Measurements from ENCODE around the gene KCTD5. TPM values are rescaled to one million over a fixed set of nuclear protein-coding genes. Genes with fewer than 3 reads are reported as not detected.
"Not testable (repeated sequence)": the region's sequence is repeated elsewhere in the genome, so short reads cannot be mapped to it uniquely, and the experiment has no call there.

Gene KCTD5
- total RNA-seq, 1 experiment from 2014 or later = 36.7 TPM

DNA sequence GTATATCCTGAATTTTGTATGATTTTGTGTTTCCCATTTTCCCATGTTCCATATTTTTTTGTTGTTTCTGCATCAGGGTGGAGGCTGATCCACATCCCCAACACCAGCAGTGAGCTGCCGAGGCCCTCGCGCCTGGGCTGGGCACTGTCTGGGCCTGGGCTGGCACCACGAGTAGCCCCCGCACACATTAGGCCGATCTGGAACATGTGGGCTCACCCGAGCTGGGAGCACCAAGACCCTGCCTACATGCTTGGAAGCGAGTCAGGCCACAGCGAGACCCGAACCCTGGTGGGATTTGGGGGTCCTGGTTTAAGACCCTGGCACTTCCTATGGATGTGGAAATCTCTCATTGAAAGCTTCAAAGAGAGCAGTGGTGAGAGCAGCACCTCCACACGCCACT, 8.5 kb downstream of the KCTD5 start:
- CTCF ChIA-PET = no interaction called here
- no peak for DNase-seq
- no peak for TF ChIP-seq CTCF (IDR thresholded peaks at IDR 0.05; ENCODE audit: unreplicated experiment)
- Mint-ChIP-seq H3K4me3 (ENCODE audit: low read depth, unreplicated experiment) (no peak overlapping the region), H3K4me1 (ENCODE audit: low read depth, unreplicated experiment) (no peaks in the 10 kb centered on the region), H3K27ac (ENCODE audit: unreplicated experiment) (no peak overlapping the region), H3K27me3 (ENCODE audit: unreplicated experiment) (no peaks in the 10 kb centered on the region), H3K9me3 (ENCODE audit: low read depth, unreplicated experiment) (no peaks in the 10 kb centered on the region), H3K36me3 (ENCODE audit: insufficient read depth, unreplicated experiment) (peaks cover 5% of the 10 kb centered on the region)
- intact Hi-C loops (cut with micrococcal nuclease; ENCODE audit: unreplicated experiment) = no loop called here
- BruUV-seq (replicated peaks) = no TSS peak

DNA sequence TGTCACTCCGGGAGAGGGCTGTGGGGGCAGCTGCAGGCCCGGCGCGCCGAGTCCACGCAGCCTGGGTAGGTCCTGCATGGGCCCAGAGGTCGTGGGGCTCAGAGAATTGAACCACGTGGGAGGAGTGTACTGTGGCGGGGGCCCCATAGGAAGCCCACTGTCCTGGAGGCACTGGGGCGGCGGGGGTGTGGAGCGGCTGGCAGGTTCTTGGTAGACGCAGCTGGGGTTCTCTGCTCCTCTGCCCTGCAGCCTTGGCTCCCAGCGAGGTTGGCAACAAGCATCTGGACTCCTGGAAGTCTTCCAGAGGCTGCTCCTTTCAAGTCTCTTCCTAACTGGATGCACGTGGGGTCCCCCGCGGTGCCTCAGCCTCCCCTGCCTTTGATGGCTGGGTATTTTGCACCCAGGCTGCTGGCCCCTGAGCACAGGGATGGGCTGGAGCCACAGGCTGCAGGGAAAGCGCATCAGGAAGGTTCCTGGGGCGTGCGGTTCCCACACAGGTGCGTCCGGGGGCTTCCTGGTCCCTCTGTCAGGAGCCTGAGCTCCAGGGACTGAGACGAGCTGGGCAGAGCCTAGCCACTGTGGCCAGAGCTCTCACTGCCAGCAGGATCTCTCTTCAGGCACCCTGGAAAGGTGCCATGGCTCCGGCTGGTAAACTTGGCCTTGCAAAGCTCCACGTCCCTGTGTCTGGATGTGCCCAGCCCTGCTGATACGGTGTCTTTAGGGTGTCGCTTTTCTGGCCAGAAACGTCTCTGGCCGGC, 9.3 kb downstream of the KCTD5 start:
- H3K36me3 Mint-ChIP-seq (ENCODE audit: insufficient read depth, unreplicated experiment) = peaks cover 6% of the 10 kb centered on the region
- no peak for DNase-seq
- no peaks in the 10 kb centered on the region for H3K4me1 Mint-ChIP-seq (ENCODE audit: low read depth, unreplicated experiment)
- H3K27me3 Mint-ChIP-seq (ENCODE audit: unreplicated experiment) = no peaks in the 10 kb centered on the region
- no peak overlapping the region for H3K4me3 Mint-ChIP-seq (ENCODE audit: low read depth, unreplicated experiment)
- TF ChIP-seq CTCF (IDR thresholded peaks at IDR 0.05; ENCODE audit: unreplicated experiment) = no peak
- H3K9me3 Mint-ChIP-seq (ENCODE audit: low read depth, unreplicated experiment) = no peaks in the 10 kb centered on the region
- no peak overlapping the region for H3K27ac Mint-ChIP-seq (ENCODE audit: unreplicated experiment)
- BruUV-seq (replicated peaks) = no TSS peak
- CTCF ChIA-PET = no interaction called here
- intact Hi-C loops (cut with micrococcal nuclease; ENCODE audit: unreplicated experiment) = no loop called here

DNA sequence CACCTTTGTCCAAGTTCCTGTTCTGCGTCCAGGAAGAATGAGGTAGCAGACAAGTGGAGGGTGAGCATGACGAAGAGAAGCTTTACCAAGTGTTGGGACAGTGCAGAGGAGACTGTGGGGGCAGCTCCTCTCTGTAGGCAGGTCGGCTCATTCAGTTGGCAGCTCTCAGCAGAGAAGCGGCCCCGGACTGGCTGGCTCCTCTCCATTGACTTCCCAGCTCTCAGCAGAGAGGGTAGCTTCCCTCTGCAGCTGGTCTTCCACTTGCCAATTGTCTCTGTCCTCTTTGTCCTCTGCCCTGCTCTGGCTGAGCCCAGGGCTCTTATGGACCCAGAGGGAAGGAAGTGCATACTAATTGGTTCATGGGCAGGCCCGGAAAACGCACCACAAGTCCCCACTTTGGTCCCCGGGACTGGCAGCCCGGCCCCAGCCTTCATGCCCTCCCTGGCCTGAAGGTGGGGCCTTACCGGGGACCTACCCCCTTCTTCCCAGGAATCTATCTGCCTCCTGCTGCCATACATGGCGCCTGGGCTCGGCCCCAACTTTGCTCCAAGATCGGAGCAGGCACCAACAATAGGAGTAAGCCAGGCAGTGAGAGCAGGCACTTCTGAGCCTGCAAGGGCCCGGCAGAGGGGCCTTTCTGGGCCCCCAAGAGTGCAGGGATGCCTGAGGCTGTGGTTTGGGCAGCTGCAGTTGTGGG, 10.1 kb downstream of the KCTD5 start:
- CTCF ChIA-PET = no interaction called here
- peaks cover 11% of the 10 kb centered on the region for H3K36me3 Mint-ChIP-seq (ENCODE audit: insufficient read depth, unreplicated experiment)

DNA sequence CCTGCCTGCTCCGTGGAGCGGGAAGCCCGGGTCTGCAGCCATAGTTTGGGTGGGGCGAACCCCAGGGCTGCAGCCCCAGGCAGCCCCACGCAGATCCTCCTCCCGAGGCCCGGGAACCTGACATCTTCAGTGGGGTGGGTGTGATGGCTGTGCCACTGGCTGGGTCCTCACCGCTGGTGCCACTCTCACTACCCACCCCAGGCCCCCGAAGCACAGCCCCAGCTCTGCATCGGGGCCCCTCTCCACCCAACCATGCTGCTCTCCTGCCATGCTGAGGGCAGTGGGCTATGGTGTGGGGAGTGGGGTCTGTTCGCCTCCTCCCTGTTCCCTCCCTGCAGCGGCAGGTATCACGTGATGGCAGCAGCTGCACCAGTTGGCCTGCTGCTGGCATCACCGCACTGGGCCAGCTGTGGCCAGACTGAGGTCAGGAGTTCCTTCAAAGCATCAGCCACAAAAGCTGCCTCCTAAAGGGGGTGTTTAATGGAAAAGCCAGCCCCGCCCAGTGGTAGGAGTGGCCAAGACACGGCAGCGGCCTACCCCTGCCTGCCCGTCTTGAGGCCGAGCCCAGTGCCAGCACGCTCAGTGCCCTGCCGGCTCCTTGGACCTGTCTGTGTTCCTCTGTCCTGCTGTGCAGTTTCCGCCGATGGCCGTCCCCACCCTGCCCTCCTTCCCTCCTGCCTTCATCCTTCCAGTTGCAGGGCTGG, 10.8 kb downstream of the KCTD5 start:
- no peaks in the 10 kb centered on the region for H3K27me3 Mint-ChIP-seq (ENCODE audit: unreplicated experiment)
- H3K27ac Mint-ChIP-seq (ENCODE audit: unreplicated experiment) = no peak overlapping the region
- no peak for DNase-seq
- no peak overlapping the region for H3K4me3 Mint-ChIP-seq (ENCODE audit: low read depth, unreplicated experiment)
- no peaks in the 10 kb centered on the region for H3K4me1 Mint-ChIP-seq (ENCODE audit: low read depth, unreplicated experiment)
- no TSS peak for BruUV-seq (replicated peaks)
- intact Hi-C loops (cut with micrococcal nuclease; ENCODE audit: unreplicated experiment) = no loop called here
- TF ChIP-seq CTCF (IDR thresholded peaks at IDR 0.05; ENCODE audit: unreplicated experiment) = no peak
- H3K36me3 Mint-ChIP-seq (ENCODE audit: insufficient read depth, unreplicated experiment) = peaks cover 18% of the 10 kb centered on the region
- no peaks in the 10 kb centered on the region for H3K9me3 Mint-ChIP-seq (ENCODE audit: low read depth, unreplicated experiment)
- CTCF ChIA-PET = no interaction called here

More for the DNA sequence above, 10.1 kb downstream of the KCTD5 start:
- Mint-ChIP-seq H3K27me3 (ENCODE audit: unreplicated experiment) (no peaks in the 10 kb centered on the region), H3K27ac (ENCODE audit: unreplicated experiment) (no peak overlapping the region), H3K4me3 (ENCODE audit: low read depth, unreplicated experiment) (no peak overlapping the region), H3K9me3 (ENCODE audit: low read depth, unreplicated experiment) (no peaks in the 10 kb centered on the region), H3K4me1 (ENCODE audit: low read depth, unreplicated experiment) (no peaks in the 10 kb centered on the region)
- intact Hi-C loops (cut with micrococcal nuclease; ENCODE audit: unreplicated experiment) = no loop called here
- no peak for TF ChIP-seq CTCF (IDR thresholded peaks at IDR 0.05; ENCODE audit: unreplicated experiment)
- DNase-seq = no peak
- no TSS peak for BruUV-seq (replicated peaks)

DNA sequence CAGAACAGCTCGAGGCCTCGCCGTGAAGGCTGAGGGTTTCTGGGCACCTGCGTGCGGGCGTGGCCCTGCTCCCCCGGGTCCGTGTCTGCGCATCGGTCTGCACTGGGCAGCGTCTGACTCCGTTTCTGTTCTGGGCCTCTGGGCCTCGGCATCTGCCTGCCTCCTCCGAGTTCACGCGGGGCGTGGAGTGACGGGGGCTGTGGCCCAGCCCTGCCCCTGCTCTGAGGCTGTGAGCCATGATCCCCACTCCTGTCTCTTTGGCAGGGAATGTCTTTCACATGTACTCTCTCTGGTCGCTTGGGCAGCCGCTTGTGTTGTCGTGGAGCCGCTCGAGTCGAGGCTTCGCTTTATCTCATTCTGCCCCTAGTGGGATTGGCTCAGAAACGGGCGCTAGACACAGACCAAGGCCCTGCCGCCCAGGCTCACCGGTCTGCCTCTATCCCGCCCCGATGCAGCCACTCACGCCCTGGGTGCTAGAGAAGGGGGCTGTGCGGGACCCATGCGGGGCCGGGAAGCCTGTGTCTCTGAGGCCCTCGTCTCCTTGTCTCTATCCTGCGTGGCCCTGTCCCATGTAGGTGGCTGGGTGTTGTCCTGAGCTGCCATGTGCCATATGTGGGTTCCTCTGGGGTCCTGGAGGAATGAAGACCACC, 14.4 kb downstream of the KCTD5 start:
- H3K9me3 Mint-ChIP-seq (ENCODE audit: low read depth, unreplicated experiment); H3K27me3 Mint-ChIP-seq (ENCODE audit: unreplicated experiment); intact Hi-C loops (cut with micrococcal nuclease; ENCODE audit: unreplicated experiment); H3K27ac Mint-ChIP-seq (ENCODE audit: unreplicated experiment); DNase-seq; H3K4me1 Mint-ChIP-seq (ENCODE audit: low read depth, unreplicated experiment); BruUV-seq (replicated peaks); CTCF ChIA-PET; H3K4me3 Mint-ChIP-seq (ENCODE audit: low read depth, unreplicated experiment): not testable (repeated sequence)
- peaks cover 18% of the 10 kb centered on the region for H3K36me3 Mint-ChIP-seq (ENCODE audit: insufficient read depth, unreplicated experiment)

Measured in Calu3 (cell line).